Calu3 (cell line): Measurements from ENCODE around the gene NAGK. TPM values are rescaled to one million over a fixed set of nuclear protein-coding genes. Genes with fewer than 3 reads are reported as not detected.

Experiments
- BruUV-seq: library from RNA; stranded (reverse); fragments of 400-500 nt; replicated peaks from 2 replicates; lab custom pipeline; 2021; lab: Mats Ljungman, UMichigan
- CTCF ChIA-PET: fragments of 300-600 bp; sonication (Branson Sonifier 250); formaldehyde crosslinking; loops from one replicate; lab custom pipeline; 2022; ENCODE audit warnings: antibody characterized with exemption; lab: Charles Lee
- DNase-seq: peaks from one replicate; pipeline ENCODE4 v3.0.0; 2022
- H3K27ac Mint-ChIP-seq: one replicate; pipeline ENCODE4 v1.8.0; 2022; ENCODE audit warnings: mixed read lengths; ENCODE audit not compliant: unreplicated experiment
- H3K27me3 Mint-ChIP-seq: one replicate; pipeline ENCODE4 v1.8.0; 2022; ENCODE audit warnings: mixed read lengths; ENCODE audit not compliant: unreplicated experiment
- H3K36me3 Mint-ChIP-seq: one replicate; pipeline ENCODE4 v1.8.0; 2022; ENCODE audit warnings: mild to moderate bottlenecking, moderate library complexity, mixed read lengths; ENCODE audit not compliant: insufficient read depth, unreplicated experiment
- H3K4me1 Mint-ChIP-seq: one replicate; pipeline ENCODE4 v1.8.0; 2022; ENCODE audit warnings: mild to moderate bottlenecking, low read depth, mixed read lengths; ENCODE audit not compliant: unreplicated experiment
- H3K4me3 Mint-ChIP-seq: one replicate; pipeline ENCODE4 v1.8.0; 2022; ENCODE audit warnings: mild to moderate bottlenecking, low read depth, moderate library complexity, mixed read lengths; ENCODE audit not compliant: unreplicated experiment
- H3K9me3 Mint-ChIP-seq: one replicate; pipeline ENCODE4 v1.8.0; 2022; ENCODE audit warnings: low read depth, mixed read lengths; ENCODE audit not compliant: unreplicated experiment
- intact Hi-C: fragments of 100-400 bp; cut with micrococcal nuclease; formaldehyde crosslinking; loops from one replicate; pipeline ENCODE4 v1.10.0; 2022; ENCODE audit not compliant: unreplicated experiment
- total RNA-seq: library from RNA; stranded (reverse); gene quantifications from 2 replicates; pipeline ENCODE4 v1.2.3, GENCODE V29; 2022
- TF ChIP-seq, protein P1 (sequence below): fragments of 200-600 bp; IDR thresholded peaks from one replicate; pipeline ENCODE4 v1.8.0; 2022; ENCODE audit warnings: antibody characterized with exemption; ENCODE audit not compliant: unreplicated experiment

The NAGK gene
- total RNA-seq, 1 experiment from 2014 or later: 63.2 TPM

DNA sequence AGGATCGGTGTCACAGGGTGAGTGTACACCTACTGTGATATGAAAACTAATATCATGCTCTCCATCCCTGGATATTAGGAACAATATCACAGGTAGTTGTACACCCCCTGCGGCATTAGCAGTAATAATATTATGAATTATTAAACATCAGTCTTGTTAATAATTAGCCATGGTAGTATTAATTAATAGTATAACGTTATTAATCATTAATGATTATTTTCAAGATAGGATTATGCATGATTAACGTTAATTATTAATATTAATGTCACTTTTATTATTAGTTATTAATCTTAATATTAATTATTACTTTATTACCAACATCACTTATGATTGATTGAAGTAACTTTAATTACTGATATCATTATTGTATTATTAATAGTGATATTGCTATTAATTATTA lies 26.2 kb upstream of the NAGK start:
- Mint-ChIP-seq H3K27me3 (peaks cover 15% of the 10 kb centered on the region), H3K4me1 (peaks cover 4% of the 10 kb centered on the region), H3K27ac (no peak overlapping the region), H3K4me3 (no peak overlapping the region), H3K36me3 (no peaks in the 10 kb centered on the region), H3K9me3 (no peaks in the 10 kb centered on the region)
- CTCF ChIA-PET: no interaction called here
- no TSS peak for BruUV-seq
- TF ChIP-seq, protein P1, sequence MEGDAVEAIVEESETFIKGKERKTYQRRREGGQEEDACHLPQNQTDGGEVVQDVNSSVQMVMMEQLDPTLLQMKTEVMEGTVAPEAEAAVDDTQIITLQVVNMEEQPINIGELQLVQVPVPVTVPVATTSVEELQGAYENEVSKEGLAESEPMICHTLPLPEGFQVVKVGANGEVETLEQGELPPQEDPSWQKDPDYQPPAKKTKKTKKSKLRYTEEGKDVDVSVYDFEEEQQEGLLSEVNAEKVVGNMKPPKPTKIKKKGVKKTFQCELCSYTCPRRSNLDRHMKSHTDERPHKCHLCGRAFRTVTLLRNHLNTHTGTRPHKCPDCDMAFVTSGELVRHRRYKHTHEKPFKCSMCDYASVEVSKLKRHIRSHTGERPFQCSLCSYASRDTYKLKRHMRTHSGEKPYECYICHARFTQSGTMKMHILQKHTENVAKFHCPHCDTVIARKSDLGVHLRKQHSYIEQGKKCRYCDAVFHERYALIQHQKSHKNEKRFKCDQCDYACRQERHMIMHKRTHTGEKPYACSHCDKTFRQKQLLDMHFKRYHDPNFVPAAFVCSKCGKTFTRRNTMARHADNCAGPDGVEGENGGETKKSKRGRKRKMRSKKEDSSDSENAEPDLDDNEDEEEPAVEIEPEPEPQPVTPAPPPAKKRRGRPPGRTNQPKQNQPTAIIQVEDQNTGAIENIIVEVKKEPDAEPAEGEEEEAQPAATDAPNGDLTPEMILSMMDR: no peak
- no peak for DNase-seq
- intact Hi-C loops: no loop called here

DNA sequence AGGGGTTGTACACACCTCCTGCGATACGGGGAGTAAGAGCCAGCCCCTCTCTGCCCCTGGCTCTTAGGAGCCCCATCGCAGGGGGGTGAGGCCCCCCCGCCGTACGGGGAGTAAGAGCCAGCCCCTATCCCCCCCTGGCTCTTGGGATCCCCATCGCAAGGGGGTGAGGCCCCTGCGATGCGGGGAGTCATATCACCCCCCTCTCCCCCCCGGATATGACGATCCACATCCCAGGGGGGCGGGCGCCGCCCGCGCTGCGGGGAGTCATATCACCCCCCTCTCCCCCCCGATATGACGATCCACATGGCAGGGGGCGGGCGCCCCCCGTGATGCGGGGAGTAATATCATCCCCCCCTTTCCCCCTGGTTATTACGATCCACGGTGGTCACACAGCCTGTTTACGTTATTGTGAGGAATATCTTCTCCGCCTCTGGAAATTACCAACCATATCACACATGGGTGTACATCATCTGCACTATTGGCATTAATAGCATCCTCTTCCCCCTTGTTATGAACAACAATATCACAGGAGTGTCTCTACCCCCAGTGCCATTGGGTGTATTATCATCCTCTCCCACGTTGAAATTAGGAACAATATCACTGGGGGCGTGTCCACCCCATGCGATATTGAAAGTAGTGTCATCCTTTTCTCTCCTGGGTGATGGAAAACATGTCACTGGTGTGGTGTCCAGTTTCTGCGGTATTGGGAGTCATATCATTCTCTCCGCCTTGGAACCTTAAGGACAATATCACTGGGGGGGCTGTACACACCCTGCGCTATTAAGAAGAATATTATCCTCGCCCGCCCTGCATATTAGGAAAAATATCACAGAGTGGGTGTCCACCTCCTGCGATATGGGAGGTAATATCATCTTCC lies 24.7 kb upstream of the NAGK start:
- Mint-ChIP-seq H3K27me3 (peaks cover under 1% of the 10 kb centered on the region), H3K9me3 (no peaks in the 10 kb centered on the region), H3K27ac (no peak overlapping the region), H3K4me3 (no peak overlapping the region), H3K36me3 (no peaks in the 10 kb centered on the region), H3K4me1 (peaks cover 11% of the 10 kb centered on the region)
- CTCF ChIA-PET: no interaction called here
- TF ChIP-seq, protein P1: no peak
- no TSS peak for BruUV-seq
- intact Hi-C loops: no loop called here
- no peak for DNase-seq

DNA sequence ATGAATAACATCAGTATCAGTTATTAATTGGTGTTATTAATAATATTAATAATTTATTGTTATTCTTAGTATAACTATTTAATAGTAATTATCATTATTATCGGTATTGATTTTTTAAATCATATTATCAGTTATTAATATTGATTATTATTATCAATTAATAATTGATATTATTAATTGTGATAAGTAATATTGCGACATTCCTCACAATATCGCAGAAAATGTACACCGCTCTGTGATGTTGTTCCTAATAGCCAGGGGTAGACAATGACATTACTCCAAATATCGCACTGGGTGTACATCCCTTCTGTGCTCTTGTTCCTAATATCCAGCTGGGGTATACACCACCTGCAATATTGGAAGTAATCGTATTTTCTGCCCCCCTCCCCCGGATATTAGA lies 23.3 kb upstream of the NAGK start:
- no peak for DNase-seq
- Mint-ChIP-seq H3K4me1 (peaks cover 24% of the 10 kb centered on the region), H3K4me3 (no peak overlapping the region), H3K9me3 (no peaks in the 10 kb centered on the region), H3K27ac (no peak overlapping the region), H3K27me3 (no peaks in the 10 kb centered on the region), H3K36me3 (peaks cover 9% of the 10 kb centered on the region)
- TF ChIP-seq, protein P1: no peak
- intact Hi-C loops: no loop called here
- CTCF ChIA-PET: no interaction called here
- BruUV-seq: no TSS peak

DNA sequence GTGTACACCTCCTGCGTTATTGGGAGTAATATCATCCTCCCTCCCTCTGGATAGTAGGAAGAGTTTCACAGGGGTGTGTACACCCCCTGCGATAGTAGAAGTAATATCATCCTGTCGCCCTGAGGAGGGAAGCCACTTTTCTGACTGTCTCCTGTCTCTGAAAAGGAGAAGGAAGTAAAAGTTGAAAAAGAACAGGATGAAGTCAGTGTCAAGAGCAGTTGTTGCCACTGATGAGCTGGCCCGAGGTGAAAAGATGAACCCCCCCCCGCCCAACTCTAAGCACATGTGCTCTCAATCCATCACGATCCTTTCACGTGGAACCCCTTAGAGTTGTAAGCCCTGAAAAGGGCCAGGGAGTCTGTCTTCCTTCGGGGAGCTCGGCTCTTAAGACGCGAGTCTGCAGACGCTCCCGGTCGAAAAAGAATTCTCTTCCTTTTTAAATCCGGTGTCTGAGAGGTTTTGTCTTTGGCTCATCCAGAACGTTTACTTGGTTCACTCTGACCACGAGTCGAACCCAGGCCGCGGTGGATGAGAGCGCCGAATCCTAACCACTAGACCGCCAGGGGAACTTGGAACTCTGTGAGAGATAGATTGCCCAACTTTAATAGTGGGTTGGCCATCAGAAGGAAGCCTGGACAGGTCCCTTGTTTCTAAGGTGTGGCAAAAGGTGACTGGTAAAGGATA lies 22.4 kb upstream of the NAGK start:
- Mint-ChIP-seq H3K4me3 (no peak overlapping the region), H3K36me3 (peaks cover 10% of the 10 kb centered on the region), H3K27me3 (no peaks in the 10 kb centered on the region), H3K9me3 (no peaks in the 10 kb centered on the region), H3K4me1 (peaks cover 26% of the 10 kb centered on the region), H3K27ac (no peak overlapping the region)
- intact Hi-C loops: no loop called here
- BruUV-seq: no TSS peak
- CTCF ChIA-PET: no interaction called here
- no peak for DNase-seq
- TF ChIP-seq, protein P1: no peak
